NCI-H748 (cell line): ENCODE data around the gene PAGR1.
"Not testable (repeated sequence)": the region's sequence is repeated elsewhere in the genome, so short reads cannot be mapped to it uniquely, and the experiment has no call there.

Experiments
- DNase-seq: peaks from one replicate; lab custom pipeline; 2025; ENCODE audit not compliant: unreplicated experiment; lab: John Stamatoyannopoulos, UW

The PAGR1 gene

GRCh38 chr16:29862383-29862883, 46.5 kb downstream of the PAGR1 start:
- DNase-seq: peak; percentile 33

DNA sequence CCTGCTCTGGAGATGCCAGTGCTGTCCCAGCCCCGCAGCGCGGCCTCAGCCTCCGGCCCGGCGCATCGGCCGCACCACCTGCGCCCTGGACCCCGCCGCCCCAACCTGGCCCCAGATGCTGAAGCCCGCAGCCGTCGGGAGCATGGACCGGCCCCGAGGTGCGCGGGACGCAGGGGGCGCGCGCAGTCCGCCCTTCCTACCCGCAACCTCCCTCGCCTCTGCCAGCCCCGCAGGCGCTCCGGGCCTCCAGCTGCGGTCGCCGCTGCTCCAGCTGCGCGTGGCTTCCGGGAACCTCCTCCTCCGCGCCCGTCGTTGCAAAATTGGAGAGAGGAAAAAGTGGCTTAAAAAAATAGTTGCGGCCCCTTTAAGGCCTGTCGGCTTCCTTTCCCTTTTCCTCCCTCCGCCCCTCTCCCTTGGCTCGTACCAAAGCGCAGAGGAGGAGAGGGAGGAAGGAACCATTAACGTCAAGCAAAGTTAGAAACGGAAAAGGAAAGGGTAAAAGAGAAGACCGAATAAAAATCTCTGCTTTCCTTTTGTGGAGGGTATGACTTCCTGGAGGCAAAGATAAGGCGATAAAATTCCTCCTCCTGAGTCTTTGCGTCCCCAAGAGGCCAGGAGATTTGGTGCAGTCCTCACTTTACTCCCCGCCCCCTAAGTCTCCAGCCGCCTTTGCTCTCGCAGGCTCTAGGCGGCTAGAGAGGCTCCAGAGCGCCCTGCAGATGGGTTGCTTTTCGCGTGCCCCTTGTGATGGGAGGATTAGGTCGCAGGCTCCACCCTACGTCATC, 47.1 kb downstream of the PAGR1 start, which contains the start of gene CDIPT:
Gene CDIPT, minus strand, starts transcription at position 343 of the 785 bp plus-strand sequence. CDS start 369 bp downstream, outside the sequence.
- DNase-seq: peak; percentile 93

DNA sequence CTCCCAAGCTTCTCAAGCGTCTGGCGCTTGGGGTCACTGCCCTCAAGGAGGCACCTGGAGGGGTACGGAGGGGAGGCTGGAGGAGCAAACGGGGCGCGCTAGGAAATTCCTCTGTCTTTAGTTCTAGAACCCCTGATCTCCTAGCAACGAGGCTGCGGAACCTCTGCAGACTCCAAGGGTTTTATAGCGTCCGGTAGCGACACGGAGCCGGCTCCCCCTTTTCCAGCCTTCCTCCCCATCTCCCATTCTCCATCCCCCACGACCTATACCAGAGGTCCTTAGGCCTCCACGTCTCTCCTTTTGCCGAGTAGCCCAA, 47.7 kb downstream of the PAGR1 start:
- DNase-seq: no peak

DNA sequence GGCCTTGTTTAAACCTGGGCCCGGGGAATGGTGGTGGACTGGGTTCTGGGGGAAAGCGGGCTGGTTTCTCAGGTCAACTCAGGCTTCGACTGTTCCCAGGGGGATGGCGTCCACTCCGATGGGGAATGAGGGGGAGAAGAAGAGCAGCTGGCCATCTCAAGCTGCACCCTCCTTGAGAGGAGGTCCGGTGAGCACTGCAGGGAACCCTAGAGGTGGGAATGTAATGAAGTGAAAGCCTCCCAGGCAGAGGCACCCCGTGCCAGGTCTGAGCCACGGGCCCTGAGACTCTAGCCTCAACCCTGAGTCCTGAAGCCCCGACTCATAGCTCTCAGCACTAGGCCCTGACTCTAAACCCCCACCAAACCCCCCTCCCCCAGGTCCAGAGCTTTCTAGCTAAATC, 48.3 kb downstream of the PAGR1 start:
- DNase-seq: no peak

DNA sequence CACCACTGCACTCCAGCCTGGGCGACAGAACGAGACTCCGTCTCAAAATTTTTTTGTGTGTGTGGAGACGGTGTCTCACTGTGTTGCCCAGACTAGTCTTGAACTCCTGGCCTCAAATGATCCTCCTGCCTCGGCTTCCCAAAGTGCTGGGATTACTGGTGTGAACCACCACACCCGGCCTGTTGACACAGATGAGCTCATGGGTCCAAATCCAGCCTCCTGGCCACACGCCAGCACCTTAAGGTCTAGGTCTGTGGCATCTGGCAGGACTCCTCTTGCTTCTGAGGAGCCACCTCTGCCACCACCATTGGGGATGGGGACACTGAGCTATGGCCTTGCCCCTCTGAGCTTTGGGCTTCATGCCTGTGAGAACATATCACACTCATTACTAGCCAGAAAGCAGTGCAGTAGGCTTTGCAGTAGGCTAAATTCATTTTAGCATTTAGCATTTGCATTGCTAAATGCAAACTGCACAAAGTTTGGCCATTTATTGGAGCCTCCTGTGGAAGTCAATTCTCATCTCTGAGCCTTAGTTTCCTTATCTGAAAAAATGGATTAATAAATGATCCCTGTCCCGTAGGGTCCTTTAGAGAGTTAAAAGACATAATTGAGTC, 52.6 kb downstream of the PAGR1 start:
- no peak for DNase-seq

DNA sequence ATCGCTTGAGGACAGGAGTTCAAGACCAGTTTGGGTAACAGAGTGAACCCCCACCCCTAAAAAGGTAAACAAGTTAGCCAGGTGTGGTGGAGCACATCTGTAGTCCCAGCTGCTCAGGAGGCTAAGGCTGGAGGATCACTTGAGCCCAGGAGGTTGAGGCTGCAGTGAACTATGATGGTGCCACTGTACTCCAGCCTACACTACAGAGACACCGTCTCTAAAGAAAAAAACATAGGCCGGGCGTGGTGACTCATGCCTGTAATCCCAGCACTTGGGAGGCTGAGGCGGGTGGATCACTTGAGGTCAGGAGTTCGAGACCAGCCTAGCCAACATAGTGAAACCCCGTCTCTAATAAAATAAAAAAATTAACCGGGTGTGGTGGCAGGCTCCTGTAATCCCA, 53.1 kb downstream of the PAGR1 start:
- not testable (repeated sequence) for DNase-seq
